Retinal pigment epithelial cell (primary cell): Measurements from ENCODE around the gene HAUS8.
"Not testable (repeated sequence)": the region's sequence is repeated elsewhere in the genome, so short reads cannot be mapped to it uniquely, and the experiment has no call there.

Experiments used
- DNase-seq: peaks from one replicate; pipeline ENCODE4 v3.0.0-alpha.2; 2010; ENCODE audit warnings: low read depth
- H3K4me3 ChIP-seq: 2 replicates; pipeline ENCODE4 v1.5.1; 2011; ENCODE audit warnings: mild to moderate bottlenecking, low read length, control low read depth, moderate library complexity
- TF ChIP-seq, protein P1 (sequence below): conservative IDR thresholded peaks from 2 replicates; pipeline ENCODE4 v1.5.1; 2011; ENCODE audit warnings: low read depth, low read length, control low read depth, inconsistent platforms

HAUS8 gene

DNA sequence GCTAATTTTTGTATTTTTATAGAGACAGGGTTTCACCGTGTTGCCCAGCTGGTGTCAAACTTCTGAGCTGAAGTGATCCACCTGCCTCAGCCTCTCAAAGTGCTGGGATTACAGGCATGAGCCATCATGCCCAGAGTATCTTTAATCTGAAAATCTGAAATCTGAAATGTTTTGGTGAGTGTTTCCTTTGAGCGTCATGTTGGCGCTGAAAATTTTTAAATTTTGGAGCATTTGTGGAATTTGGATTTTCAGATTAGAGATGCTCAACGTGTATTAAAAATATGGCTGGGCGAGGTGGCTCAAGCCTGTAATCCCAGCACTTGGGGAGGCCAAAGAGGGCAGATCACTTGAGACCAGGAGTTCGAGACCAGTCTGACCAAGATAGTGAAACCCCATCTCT, 43.5 kb downstream of the HAUS8 start:
- H3K4me3 ChIP-seq = no peak overlapping the region
- TF ChIP-seq, protein P1, sequence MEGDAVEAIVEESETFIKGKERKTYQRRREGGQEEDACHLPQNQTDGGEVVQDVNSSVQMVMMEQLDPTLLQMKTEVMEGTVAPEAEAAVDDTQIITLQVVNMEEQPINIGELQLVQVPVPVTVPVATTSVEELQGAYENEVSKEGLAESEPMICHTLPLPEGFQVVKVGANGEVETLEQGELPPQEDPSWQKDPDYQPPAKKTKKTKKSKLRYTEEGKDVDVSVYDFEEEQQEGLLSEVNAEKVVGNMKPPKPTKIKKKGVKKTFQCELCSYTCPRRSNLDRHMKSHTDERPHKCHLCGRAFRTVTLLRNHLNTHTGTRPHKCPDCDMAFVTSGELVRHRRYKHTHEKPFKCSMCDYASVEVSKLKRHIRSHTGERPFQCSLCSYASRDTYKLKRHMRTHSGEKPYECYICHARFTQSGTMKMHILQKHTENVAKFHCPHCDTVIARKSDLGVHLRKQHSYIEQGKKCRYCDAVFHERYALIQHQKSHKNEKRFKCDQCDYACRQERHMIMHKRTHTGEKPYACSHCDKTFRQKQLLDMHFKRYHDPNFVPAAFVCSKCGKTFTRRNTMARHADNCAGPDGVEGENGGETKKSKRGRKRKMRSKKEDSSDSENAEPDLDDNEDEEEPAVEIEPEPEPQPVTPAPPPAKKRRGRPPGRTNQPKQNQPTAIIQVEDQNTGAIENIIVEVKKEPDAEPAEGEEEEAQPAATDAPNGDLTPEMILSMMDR = no peak
- no peak for DNase-seq

GRCh38 chr19:17027535-17027975, 47.7 kb downstream of the HAUS8 start:
- no peak overlapping the region for H3K4me3 ChIP-seq
- TF ChIP-seq, protein P1 = no peak
- no peak for DNase-seq

GRCh38 chr19:17026706-17027534, 48.3 kb downstream of the HAUS8 start, which contains the start of gene CPAMD8:
Gene CPAMD8, minus strand, starts transcription at chr19:17026810. Its CDS starts 168 bp downstream, at chr19:17026642.
- no peak for DNase-seq
- H3K4me3 ChIP-seq = peak within 1 kb of the TSS; percentile 26
- TF ChIP-seq, protein P1 = no peak

DNA sequence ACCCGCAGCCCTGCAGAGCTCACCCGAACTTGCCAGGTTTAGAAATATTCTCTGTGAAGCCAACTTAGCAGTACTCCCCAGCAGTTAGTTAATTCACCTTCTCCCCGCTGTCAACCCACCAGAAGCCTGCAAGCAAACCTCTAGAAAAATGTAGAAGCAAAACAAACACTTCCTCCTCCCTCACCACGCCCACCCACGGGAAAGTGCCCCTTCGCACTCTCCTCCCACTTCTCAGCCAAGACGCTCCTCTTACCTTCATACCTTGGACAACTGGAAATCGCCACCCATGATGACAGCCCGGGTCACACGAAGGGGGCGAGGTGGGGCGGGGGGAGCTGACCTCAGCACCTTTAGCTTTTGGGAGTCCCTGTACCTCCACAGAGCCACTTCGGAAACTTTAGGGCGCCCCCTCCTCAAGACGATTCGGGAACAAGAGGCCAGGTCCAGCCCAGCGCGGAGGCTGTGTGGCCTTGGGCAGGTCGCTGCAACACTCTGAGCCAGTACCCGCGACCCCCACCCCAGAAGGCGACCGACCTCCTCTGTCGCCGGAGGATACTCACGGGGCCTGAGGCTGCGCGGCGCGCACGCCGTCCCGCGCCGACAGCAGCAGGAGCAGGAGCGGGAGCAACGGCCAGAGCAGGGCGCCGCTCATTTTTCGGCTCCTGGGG, 49.1 kb downstream of the HAUS8 start:
- no peak for DNase-seq
- H3K4me3 ChIP-seq = peak overlapping the region; percentile 26
- TF ChIP-seq, protein P1 = no peak

DNA sequence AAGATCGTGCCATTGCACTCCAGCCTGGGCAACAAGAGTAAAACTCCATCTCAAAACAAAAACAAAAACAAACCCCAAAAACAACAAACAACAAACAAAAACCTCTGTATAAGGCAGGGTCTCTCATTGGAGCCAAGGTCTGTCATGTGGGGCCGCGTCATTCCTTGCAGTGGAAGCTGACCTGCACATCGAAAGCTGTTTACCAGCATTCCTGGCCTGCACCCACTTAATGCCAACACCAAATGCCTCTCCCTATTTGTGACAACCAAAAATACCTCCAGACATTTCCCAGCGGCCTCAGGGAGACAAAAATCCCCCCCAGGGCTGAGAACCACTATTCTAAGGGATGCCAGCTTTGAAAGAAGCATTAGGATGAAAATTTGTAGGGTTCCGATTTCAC, 49.9 kb downstream of the HAUS8 start:
- DNase-seq = no peak
- TF ChIP-seq, protein P1 = no peak
- no peak overlapping the region for H3K4me3 ChIP-seq

DNA sequence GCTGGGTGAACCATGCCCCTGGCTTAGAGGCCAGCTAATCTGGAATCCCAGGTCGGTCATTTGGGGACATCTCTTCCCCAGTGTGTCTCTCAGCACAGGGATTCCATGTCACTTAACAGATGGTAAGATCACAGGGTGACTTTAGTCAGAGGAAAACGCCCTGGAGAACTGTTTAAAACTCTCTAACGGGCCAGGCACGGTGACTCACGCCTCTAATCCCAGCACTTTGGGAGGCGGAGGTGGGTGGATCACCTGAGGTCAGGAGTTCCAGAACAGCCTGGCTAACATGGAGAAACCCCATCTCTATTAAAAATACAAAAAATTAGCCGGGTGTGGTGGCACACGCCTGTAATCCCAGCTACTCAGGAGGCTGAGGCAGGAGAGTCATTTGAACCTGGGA, 50.3 kb downstream of the HAUS8 start:
- not testable (repeated sequence) for DNase-seq, H3K4me3 ChIP-seq

- no peak overlapping the region for H3K4me3 ChIP-seq
- TF ChIP-seq, protein P1 = no peak
- no peak for DNase-seq
Observed at GRCh38 chr19:17023805-17024204, 51.4 kb downstream of the HAUS8 start.
